GM18508 (cell line): ENCODE data around the gene ALDOB.

Experiments
- ATAC-seq: cut with Tn5 transposase; IDR thresholded peaks from one replicate; pipeline ENCODE4 v1.9.1; 2021; ENCODE audit warnings: moderate number of reproducible peaks; ENCODE audit not compliant: insufficient read depth, unreplicated experiment

Gene ALDOB

DNA sequence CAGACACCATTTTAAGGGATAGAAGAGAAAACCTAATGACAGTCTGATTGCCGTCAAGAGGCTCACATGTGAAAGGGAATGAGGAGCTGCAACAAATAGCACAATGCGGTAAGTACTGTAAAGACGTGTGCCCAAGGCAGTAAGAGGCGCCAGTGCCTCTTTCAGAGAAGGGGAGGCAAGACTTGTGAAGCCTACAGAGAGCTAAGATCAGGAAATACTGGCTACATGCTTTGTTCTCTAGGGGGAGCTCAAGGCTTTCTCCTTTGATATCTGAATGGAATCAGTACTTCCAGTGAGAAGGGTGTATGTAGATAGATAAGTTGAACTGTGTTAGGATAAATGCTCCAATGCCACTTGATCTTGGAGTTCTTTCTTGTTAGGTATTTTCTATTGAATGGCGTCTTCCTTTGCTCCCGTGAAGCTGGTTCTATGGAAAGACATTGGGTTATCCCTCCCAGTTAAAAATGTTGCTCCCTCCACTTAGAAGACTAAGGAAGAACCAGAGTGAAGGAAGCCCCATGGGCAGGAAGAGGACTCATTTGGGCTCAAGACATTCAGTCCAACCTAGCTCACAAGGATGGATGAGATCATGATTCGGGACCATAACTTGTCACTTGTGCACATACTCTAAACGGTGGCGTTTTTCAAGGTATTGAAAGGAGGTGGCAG is 23.5 kb upstream of the ALDOB start:
- ATAC-seq = peak; percentile 92

DNA sequence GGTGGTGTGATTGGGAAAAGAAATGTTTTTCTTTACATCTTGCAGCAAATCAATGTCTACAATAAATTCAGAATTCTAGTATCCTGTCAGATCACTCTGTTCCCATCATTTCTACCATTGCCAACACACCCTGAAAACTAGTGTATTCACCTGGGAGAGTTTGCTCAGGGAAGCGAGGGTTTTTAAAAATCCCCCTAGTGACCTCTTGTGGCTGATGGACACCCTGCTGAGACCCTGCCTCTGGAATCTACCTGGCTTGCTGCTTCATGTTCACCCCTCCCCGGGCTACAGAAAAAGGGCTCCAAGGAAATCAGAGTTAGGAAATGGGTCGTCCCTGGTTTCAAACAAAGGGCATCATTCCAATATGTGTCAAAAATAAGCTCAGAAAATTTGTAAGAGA is 21.4 kb upstream of the ALDOB start:
- no peak for ATAC-seq

DNA sequence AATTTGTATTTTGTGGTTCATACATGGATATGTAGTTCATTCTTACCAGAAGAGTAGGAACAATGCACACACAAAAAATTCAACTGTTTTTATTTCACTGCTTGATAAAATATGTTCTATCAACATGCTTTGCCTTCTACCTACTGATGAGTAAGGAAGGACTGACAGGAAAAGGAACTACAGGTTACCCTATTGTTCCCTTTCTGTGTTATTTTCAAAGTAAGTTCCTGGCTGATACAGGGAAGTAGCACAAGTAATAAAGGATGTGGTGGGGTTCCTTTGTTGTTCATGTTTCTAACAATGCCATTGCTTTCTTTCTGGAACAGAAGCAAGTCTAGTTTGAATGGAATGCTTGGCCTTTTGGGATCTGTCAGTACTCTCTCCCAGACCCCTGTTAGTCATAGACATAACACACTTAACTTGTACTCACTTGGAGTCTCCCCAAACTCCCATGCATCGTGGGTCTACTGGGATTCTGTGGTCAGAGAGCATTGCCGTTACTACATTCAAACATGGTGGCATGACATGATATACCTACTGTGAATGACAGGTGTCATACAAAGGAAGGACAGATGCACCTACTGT is 20.2 kb upstream of the ALDOB start:
- no peak for ATAC-seq

GRCh38 chr9:101453776-101454570 is 18.4 kb upstream of the ALDOB start:
- no peak for ATAC-seq

GRCh38 chr9:101451498-101451897 is 15.9 kb upstream of the ALDOB start:
- ATAC-seq = no peak

- no peak for ATAC-seq
Observed at GRCh38 chr9:101450931-101451330, 15.4 kb upstream of the ALDOB start.

DNA sequence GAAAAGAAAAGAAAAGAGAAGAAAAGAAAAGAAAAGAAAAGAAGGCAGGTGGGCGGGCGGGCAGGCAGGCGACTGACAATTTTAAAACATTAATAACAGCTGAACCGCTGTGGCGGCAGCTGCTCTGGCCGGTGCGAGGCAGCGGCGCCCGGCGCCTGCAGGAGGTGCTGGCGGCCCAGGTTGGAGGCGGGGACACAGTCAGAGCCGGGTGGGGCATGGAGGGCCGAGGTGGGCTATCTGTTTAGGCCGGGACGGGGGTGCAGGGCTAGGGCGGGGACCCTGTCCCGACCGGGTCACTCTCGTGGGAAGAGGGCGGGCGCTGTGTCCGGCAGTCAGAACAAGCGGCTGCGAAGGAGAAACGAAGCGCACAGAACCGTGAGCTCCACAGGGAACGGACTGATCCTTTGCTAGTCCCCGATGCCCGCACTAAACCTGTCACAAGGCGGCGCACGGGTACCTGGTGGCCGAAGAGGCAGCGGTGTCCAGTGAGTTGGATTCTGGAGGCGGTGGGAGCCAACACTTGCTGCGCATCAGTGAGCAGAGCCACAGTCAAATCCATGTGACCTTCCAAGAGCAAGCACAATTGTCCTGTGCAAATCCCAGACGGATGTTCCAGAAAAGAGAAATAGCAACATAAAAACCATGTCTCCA is 13.6 kb upstream of the ALDOB start:
- ATAC-seq = peak; percentile 82

DNA sequence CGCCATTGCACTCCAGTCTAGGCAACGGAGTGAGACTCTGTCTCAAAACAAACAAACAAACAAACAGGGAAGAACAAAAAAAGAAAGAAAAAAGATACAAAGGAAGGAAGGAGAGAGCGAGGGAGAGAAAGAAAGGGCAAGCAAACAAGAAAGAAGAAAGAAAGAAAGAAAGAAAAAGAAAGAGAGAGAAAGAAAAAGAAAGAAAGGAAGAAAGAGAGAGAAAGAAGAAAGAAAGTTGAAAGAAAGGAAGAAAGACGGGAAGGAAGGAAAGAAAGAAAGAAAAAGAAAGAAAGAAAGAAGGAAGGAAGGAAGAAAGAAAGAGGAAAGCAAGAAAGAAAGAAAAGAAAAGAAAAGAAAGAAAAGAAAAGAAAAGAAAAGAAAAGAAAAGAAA is 13.1 kb upstream of the ALDOB start:
- no peak for ATAC-seq

- ATAC-seq = no peak
Observed at GRCh38 chr9:101446732-101447131, 11.2 kb upstream of the ALDOB start.

- no peak for ATAC-seq
Observed at GRCh38 chr9:101445353-101446029, 9.9 kb upstream of the ALDOB start.

- ATAC-seq = no peak
Observed at GRCh38 chr9:101443364-101443771, 7.8 kb upstream of the ALDOB start.

DNA sequence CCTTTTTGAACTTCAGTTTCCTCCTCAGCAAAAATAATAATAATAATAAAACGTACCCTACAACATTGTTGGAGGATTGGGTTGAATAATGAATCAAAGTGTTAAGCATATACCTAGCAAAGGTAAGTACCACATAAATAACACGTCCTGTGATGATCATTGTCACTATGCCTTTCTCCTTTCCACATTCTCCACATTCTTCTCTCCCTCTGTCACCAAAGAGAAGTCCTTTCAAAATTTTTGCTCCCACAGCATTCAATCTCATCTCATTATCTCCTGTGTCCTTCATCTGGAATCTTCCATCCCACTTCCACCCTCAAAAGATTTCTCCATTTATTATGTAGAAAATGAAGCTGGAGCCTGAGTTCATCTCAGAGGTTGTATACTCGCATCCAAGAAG is 7.2 kb upstream of the ALDOB start:
- no peak for ATAC-seq

DNA sequence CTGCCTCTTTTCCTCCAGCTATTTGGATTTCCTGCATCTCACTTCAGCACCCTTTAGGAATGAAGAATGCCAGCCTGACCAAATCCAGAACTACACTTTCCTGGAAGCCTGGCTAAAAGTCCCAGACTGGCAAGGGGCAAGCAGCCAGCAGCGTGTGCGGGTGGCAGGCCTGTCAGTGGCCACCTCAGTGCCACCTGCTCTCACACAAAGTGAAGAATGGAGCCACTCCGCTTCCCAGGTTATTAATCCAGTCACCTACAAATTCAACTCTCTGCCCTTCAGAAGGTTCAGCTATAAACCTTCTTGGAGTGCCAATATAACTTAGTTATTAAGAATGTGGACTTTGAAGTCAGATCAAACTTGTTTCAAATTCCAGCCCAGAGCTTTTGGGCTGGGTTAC is 6.7 kb upstream of the ALDOB start:
- no peak for ATAC-seq

DNA sequence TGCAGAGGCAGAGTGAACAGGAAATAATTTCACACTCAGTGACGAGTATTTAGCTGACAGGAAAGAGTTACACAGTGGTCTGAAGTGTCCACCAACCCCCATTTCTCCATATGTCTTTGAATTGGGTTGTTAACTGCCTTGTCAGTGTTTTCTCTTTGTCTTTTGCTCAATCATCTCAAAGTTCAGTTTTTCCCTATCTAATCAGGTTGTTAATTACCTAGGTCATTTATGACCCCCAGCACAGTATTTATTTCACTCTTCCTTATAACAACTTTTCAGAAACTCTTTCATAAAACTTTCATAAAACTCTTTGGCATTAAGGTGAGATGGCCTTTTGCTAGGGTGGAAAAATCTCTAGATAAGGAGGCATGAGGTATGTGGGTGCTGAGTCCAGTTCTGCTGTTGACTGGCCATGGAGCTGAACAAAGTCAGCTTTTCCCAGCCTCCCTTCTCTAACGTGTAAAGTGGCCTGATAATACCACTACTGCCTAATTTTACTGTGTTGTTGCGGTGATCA is 5.2 kb upstream of the ALDOB start:
- ATAC-seq = no peak

DNA sequence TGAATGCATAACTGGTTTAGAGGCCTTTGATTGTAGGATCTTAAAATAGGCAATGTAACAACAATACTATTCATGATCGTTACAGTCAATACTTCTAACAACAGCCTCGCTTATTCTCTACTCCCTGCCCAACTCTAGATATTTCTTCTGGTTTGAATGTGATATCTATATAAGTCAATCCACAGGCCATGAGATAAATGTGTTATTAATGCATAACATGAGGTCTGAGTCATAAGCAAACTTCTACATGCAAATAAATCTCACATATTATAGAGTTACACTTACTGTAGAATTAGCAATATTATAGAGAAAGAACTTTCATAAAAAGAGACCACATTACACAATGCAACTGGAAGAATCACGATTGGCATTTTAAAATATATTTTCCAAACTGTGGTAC is 2.9 kb upstream of the ALDOB start:
- no peak for ATAC-seq

- no peak for ATAC-seq
Observed at GRCh38 chr9:101437806-101438232, 2.2 kb upstream of the ALDOB start.

GRCh38 chr9:101434998-101435397 is 576 bp downstream of the ALDOB start:
- no peak for ATAC-seq

GRCh38 chr9:101433229-101433628 is 2.3 kb downstream of the ALDOB start:
- no peak for ATAC-seq

DNA sequence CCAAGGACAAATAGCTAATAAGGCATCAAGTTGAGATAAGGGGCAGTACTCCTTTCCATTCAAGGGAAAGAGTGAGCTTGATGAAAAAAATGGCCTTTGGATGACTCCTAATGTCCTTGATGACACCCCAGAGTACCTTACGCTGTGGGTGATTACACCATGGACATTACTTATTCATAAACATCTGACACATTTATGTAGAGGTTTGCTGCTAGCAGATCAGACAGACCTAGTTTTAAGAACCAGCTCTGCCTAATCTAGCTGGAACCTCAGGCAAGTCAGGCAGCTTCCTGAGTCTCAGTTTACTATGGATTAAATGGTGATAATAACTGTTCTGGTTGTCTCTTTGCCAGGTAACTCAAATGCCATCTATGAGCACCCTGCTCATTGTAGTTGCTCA is 2.8 kb downstream of the ALDOB start:
- ATAC-seq = no peak

DNA sequence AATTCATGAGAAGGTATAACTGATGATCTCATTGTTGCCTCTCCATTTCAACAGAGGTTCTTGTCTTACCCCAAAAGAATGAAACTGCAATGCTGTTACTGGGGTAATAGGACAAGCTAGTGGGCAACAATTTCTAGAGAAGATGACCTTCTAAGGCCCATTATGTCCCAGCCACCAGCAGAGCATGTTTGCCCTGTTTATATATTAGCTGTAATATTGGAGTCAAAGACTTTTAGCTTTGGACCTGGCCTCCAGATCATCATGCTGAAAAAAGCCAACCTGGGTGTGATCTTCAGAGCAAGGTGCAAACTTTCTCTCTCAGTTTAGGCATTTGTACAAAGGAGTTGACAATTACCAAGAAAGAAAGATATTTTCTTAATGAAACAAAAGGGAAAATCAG is 3.4 kb downstream of the ALDOB start:
- no peak for ATAC-seq
